Activated naive CD4-positive, alpha-beta T cell (primary cell): Measurements from ENCODE around the gene CACNA2D3.
"Not testable (repeated sequence)": the region's sequence is repeated elsewhere in the genome, so short reads cannot be mapped to it uniquely, and the experiment has no call there.

Experiments used
- DNase-seq, 4 experiments: peaks; one replicate each; lab custom pipeline; 2025; lab: John Stamatoyannopoulos, UW

The CACNA2D3 gene

DNA sequence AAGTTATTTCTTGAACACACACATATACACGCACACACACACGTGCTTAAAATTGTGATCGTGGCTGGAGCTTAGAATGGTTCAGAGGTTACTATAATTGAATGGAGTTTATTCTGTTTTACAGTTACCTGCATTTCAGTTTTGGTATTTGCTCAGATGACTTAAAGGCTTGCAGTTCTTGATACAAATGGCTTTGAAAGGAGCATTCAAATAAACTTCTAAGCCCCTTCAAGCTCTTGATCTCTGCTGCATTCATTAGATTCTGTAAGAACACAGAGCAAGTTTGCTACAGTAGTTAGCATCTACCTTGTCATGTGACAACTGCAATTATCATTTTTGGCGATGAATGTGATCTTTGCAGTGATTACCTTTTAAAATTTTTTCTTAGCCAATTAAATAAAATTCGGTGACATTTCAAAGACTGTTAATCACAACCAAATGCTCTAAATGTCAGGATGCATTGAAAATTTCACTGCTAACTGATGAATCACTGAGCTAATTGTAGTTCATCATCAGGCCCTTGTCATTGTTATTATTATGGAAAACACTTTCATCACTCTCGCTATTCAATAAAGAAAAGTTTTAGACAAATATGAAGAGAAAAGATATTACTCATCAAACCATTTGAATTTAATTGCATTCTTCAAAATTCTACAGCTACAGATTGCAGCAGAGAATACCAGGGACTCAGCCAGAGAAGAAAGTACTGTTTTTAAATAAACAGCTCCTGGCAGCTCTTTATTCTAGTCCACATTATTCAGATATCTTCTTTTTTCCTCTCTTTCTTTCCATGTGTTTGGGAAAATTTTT, 509.4 kb downstream of the CACNA2D3 start:
- no peak for DNase-seq

DNA sequence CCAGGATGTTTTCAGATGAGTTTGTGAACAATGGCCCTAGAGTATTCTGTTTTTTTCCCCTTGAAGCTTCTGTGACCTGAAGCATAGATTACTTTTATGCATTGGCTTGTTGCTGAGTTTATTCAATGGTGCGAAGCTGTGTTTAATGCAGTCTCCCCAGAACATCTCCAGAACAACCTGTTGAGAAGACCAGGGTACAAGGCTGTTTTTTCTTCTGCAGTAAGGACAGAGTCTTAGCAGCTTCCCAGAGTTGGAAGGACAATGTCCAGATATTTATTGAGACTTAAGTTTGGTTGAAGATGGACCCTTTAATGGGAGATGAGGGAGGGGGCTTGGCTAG, 509.9 kb downstream of the CACNA2D3 start:
- no peak for DNase-seq

DNA sequence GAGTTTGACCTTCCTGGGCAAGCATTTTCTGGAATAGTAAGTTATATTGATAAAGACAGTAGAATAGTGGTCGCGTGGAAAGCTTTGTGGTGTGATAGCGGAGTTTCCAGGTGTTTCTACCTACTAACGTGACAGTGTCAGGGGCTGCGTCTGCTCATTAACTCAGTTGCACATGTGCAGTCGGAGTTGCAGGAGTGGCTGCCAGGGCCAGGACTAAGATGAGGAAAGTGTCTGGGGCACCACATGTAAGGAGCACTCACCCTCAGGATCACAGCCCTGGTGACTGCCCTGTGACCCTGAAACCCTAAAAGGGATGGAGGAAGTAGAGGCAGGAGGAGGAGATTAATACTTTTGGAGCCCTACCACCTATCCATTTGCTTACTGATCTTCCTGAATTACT, 510.5 kb downstream of the CACNA2D3 start:
- DNase-seq = no peak

- DNase-seq = no peak
Measured at GRCh38 chr3:54633444-54634121, 511.2 kb downstream of the CACNA2D3 start.

DNA sequence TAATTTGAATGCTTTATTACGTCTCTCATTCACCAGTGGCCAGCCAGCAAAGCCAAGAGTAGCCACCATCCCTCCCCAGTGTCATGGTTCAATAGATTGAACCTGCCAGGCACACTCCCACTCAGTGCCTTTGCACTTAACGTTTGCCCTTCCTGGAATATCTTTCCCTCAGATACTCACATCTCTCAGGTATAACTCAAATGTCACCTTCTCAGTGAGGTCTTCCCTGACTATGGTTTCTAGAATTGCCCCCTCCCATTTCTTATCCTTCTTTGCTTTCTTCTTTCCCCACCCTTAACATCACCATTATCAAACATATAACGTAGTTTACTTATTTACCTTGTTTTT, 511.7 kb downstream of the CACNA2D3 start:
- no peak for DNase-seq

- DNase-seq = not testable (repeated sequence)
Measured at GRCh38 chr3:54639790-54640372, 517.5 kb downstream of the CACNA2D3 start.

DNA sequence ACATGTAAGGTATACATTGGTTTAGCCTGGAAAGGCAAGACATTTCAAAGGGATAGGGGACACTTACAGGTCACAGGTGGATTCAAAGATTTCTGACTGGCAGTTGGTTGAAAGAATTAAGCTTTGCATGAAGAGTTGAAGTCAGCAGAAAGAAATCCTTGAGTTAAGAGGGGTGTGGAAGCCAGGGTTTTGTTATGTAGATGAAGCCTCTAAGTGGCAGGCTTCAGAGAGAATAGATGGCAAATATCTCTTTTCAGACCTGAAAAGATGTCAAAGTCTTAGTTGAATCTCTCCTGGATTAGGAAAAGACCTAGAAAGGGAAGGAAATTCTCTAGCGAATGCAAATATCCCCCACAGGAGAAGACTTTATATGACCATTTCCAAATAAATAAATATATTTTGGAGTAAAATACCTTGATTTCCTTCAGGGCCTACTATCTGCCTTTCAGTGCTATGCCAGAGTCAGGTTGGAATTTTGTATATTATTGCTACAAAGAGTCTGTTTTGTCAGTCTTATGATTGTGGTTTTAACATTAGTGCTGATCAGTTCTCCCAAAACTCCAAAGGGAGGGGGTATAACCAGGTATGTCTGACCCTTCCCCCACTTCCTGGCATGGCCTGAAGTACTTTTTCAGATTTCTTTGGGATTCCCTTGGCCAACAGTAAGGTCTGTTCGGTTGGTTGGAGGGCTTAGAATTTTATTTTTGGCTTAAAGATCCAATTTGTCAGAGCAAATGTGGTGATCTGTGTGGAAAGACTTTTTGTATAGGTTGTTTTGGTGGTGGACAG, 519.1 kb downstream of the CACNA2D3 start:
- DNase-seq = no peak

GRCh38 chr3:54642147-54642546, 519.8 kb downstream of the CACNA2D3 start:
- no peak for DNase-seq

- no peak for DNase-seq
Measured at GRCh38 chr3:54647721-54648120, 525.4 kb downstream of the CACNA2D3 start.

DNA sequence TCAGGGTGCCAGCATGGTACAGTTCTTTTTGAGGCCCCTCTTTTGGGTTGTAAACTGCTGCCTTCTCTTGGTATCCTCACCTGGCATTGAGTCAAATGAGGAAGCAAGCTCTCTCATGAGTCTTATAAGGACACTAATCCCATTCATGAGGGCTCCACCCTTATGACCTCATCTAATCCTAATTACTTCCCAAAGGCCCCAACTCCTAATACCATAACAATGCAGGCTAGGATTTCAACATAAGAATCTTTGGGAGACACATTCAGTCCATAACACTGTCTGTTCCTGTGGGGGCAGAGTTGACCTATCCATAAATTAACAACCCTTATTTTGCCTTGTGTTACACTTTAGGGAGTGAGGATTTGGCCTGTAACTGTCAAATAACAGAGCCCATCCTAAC, 527.2 kb downstream of the CACNA2D3 start:
- no peak for DNase-seq

- DNase-seq = no peak
Measured at GRCh38 chr3:54653456-54654195, 531.3 kb downstream of the CACNA2D3 start.

GRCh38 chr3:54654776-54655175, 532.4 kb downstream of the CACNA2D3 start:
- no peak for DNase-seq

GRCh38 chr3:54659347-54659746, 537.0 kb downstream of the CACNA2D3 start:
- no peak for DNase-seq

GRCh38 chr3:54660714-54661132, 538.4 kb downstream of the CACNA2D3 start:
- DNase-seq = no peak

DNA sequence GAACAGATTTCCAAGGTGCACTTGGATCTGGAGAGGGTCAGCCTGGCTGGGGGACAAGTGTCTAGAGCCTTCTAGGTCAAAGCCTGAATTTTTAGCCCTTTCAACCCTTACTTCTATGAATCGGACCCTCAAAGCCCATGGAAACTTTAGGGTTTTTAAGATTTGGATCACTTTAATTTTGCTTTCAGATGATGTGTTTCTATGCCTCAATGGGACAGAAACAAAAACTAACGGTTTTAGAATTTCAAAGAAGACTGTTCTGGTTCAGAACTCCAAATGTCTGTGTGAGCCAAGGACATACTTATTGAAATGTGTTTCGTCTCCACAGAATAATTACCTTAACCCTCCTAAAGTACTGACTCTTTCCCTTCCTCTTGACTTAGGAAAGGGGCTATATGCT, 538.8 kb downstream of the CACNA2D3 start:
- no peak for DNase-seq

GRCh38 chr3:54663501-54664011, 541.2 kb downstream of the CACNA2D3 start:
- DNase-seq = no peak

DNA sequence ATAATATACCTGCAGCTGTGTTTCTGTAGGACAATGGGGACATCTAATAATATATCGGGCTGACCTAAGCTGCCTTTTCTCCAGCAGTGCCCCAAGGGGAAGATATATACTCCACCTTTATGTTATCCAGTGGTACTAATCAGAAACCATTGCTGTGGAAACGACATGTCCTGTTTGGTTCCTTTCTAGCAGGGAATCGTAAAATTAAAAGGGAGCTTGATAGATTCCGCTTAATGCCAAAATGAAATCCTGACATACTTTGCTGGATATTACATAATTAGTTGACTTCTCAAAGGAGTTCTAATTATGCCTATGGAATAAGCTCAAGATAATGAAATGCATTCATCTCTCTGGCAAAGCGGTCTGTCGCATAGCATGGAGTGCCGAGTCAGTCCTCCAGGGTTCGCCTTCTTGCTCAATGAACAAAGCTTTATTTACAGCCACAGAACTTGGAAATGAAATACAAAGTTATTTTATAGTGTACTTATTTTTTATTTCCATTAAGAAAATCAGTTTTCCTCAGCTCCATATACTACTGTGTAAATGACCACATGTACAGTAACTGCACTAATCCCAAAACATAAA, 542.8 kb downstream of the CACNA2D3 start:
- DNase-seq = no peak

GRCh38 chr3:54668236-54668635, 545.9 kb downstream of the CACNA2D3 start:
- no peak for DNase-seq

DNA sequence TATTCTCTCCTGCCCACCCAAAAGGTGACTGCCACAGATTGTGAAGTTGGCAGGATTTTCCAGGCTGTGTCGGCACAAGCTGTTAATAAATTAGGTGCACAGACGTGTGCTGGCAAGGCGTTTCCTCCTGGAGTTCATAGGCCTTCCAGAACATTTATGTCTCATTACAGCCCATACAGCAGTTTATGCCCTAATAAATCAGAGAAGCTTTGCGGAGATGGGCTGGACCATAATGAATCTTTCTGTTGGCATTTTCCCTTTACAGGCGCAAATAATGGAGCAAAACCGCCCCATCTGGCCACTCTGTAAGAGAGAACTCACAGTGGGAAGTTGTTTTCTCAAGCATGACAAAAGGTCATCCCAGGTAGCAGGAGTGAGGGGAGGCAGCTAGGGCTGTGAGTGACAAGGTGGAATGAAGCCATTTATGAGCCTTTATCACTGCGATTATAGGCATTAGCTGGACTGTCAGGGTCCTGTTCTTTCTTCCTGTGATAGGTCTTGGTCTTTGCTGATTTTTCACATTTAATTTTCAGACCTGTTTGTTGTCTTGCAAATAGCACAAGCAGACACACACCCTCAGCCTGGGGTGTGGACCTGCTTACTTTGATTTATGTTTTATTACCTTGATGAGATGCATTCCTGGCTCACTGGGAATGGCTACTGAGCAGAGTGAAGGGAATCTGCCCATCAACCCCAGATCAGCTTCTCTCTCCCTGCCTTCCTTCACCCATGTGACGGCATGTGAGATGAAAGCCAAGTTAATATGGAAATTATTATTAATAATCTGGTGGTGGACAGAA, 548.0 kb downstream of the CACNA2D3 start:
- no peak for DNase-seq

- no peak for DNase-seq
Measured at GRCh38 chr3:54671511-54671910, 549.2 kb downstream of the CACNA2D3 start.
